ENCODE data around the gene RABGAP1L.
"Not testable (repeated sequence)": the region's sequence is repeated elsewhere in the genome, so short reads cannot be mapped to it uniquely, and the experiment has no call there.

The RABGAP1L gene

DNA sequence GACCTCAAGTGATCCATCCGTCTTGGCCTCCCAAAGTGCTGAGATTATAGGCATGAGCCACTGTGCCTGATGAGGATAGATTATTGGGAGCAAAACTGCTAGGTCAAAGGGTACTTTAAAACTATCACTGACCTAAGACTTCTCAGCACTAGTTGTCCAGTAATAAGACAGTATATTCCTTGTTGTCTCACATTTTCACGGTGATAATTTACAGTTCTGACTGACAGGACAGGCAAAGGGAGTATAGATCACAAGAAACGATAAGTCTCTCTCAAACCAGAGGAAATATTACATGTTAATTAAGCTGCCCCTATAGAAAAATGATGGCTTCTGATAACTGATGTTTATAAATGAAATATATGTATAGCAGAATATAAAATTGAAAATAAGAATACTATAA is 860.2 kb downstream of the RABGAP1L start:
- no peak for DNase-seq

- peak; percentile 99 for DNase-seq
These were observed 864.0 kb downstream of the RABGAP1L start, which contains the start of gene MRPS14 for GRCh38 chr1:175023043-175023921. TSS of gene MRPS14 (minus strand) at chr1:175023425. CDS start at chr1:175023408, 17 bp downstream.

DNA sequence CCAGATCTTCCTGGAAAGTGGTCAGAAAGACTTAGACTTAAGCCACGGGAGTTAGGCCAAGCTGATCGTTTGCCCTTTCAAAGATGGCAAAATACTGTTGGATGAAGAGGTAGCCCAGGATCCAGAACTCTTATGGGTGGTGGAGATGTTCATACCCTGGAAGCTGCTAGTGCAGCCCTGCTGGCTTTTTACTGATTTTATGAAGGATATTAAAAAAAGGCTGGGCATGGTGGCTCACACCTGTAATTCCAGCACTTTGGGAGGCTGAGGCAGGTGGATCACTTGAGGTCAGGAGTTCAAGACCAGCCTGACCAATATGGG is 864.6 kb downstream of the RABGAP1L start:
- not testable (repeated sequence) for DNase-seq

DNA sequence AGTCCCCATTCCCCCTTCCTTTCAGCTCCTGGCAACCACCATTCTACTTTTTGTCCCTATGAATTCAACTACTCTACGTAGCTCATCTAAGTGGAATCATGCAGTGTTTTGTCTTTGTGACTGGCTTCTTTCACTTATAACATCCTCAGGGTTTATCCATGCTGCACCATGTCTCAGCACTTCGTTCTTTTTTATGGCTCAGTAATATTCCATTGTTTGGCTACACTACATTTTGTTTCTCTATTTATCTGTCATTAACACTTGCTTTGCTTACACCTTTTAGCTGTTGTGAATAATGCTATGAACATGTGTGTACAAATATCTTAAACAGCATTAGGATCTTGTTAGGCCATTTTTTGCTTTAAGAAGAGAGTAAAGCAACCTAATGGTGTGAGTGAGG is 865.5 kb downstream of the RABGAP1L start:
- no peak for DNase-seq

DNA sequence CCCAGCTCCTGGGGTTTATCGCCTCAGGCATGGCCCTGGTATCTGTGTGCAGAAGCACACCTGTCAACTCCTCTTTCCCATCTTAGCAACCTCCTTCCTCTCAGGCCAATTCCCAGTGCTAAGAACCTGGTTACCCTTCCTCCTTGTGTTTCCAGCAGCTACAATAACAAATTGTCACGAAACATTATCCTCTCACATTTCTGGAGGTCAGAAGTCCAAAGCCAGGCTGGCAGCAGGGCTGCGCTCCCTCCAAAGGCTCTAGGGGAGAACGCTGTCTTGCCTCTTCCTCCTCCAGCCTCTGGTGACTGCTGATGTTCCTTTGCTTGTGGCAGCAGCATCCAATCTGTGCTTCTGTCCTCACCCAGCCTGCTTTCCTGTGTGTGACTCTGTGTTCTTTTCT is 874.6 kb downstream of the RABGAP1L start:
- DNase-seq = no peak

- no peak for DNase-seq
These were observed 875.5 kb downstream of the RABGAP1L start for GRCh38 chr1:175034775-175035174.

DNA sequence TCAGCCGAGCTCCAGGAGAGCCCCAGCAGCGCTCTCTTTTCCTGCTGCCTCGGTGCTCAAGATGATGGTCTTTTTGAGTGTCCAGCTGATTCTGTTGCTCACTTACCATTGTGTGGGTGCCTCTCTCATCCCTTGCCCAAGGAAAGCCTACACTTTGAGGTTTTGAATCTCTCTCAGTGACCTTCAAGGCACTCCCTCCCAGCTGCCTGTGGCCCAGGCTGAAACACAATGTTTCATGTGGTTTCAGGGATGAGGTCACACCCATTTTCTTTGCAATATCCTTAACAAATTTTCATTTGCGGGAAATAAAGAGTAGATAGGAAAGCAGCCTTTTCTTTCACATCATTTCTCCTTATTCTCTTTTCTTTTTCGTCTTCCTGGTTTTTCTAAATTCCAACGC is 876.5 kb downstream of the RABGAP1L start:
- no peak for DNase-seq

DNA sequence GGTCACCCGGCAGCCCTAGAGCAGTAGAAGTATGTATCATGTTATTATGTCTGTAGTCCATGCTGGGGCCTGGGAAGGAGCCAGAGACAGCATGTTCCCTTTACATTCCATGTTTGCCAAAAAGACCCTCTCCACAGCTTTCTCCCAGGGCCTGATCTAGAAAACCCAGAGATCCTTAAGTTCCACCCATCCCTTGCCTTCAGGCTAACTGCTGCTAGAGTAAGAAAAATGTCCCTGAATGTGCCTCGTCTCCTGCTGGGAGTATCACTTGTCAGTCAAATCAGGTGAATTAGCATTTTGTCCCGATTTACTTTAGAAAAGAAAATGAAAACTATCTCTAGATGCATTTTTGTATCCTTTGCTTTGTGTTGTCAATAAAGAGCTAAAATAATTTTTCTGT is 877.2 kb downstream of the RABGAP1L start:
- DNase-seq = no peak

GRCh38 chr1:175037416-175037815 is 878.1 kb downstream of the RABGAP1L start:
- DNase-seq = no peak

DNA sequence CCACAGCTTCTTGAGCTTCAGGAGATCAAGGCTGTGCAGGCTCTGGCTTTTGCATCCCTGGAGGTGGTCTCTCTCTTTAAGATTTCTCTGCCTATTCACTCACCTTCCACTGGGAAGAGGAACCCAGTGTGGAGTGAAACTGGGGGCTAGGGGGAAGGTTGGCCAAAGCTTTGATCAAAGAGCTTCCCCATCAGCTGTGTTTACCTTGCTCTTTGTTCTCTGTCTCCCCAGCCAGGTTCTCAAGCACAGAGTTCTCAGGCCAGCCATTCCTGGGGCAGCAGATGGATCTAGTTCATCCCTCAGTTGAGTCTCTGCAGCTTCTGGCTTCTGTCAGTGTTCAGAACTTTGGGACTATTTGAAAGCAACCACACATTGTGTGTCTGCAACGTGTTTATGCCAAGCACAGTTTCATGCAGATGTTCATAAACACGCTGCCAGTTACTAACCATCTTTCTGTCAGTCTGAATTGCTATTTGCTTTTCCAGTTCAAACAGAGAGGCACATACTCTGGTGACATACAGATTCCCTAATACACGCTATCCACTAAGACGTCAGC is 881.1 kb downstream of the RABGAP1L start:
- no peak for DNase-seq

DNA sequence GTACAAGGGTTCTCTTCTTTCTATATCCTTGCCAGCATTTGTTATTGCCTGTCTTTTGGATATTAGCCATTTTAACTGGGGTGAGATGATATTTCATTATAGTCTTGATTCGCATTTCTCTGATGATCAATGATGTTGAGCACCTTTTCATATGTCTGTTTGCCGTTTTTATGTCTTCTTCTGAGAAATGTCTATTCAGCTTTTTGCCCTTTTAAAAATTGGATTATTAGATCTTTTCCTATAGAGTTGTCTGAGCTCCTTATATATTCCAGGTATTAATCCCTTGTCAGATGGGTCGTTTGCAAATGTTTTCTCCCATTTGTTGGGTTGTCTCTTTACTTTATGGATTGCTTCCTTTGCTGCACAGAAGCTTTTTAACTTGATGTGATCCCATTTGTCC is 883.3 kb downstream of the RABGAP1L start:
- DNase-seq = no peak

- DNase-seq = no peak
These were observed 884.5 kb downstream of the RABGAP1L start for GRCh38 chr1:175043824-175044223.

GRCh38 chr1:175044591-175044990 is 885.3 kb downstream of the RABGAP1L start:
- not testable (repeated sequence) for DNase-seq

All from CD4-positive, alpha-beta T cell treated with Interleukin-17A for 1 hour (primary cell).